ENCODE results near the gene ZDHHC19. TPM values are rescaled to one million over a fixed set of nuclear protein-coding genes. Genes with fewer than 3 reads are reported as not detected.
"Not testable (repeated sequence)": the region's sequence is repeated elsewhere in the genome, so short reads cannot be mapped to it uniquely, and the experiment has no call there.

ZDHHC19 gene
- total RNA-seq, 4 donors from 2014 or later = 2.2 TPM; not detected in 3

DNA sequence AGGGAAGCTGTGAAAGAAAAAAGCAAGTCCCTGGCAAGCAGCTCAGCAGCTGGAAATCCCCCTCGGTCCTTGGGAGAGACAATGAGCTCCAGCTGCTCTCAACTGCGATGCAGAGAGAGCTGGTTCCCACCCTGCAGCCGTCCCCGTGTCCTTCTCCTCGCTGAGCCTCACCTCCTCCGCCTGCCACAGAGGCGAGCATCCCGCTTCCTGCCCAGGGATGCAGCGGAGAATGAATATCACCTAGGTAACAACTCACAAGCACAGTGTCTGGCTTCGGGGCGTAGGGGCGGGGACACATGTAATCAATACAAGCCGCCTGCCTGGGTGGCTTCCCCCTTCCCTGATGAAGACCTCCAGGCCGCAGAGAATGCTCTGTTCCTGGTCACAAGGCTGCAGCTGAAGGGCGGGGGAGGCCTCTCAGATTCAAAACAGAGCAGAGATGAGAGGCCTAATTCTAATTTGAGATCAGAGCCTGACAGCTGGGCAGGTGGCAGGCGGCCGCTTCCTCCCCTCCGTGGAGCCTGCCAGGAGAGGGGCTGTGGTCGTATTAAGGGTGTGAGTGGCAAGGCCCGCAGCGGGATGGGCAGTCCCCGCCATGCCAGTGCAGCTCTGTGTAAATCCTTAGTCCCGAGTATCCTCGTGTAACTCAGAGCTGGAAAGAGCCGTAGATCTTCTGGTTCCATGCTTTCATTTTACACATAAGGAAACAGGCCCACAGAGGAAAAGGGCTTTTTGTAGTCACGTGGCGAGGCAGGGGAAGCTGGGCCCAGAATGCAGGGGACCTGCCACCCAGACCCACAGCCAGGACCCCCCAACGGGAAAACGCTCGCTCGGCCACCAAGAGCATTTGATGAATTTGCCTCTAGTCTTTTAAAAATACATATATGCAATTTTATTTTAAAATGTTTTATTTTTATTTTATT is 24.3 kb downstream of the ZDHHC19 start:
- no peak for TF ChIP-seq POLR2A (IDR thresholded peaks at IDR 0.05)
- TF ChIP-seq, protein P1, sequence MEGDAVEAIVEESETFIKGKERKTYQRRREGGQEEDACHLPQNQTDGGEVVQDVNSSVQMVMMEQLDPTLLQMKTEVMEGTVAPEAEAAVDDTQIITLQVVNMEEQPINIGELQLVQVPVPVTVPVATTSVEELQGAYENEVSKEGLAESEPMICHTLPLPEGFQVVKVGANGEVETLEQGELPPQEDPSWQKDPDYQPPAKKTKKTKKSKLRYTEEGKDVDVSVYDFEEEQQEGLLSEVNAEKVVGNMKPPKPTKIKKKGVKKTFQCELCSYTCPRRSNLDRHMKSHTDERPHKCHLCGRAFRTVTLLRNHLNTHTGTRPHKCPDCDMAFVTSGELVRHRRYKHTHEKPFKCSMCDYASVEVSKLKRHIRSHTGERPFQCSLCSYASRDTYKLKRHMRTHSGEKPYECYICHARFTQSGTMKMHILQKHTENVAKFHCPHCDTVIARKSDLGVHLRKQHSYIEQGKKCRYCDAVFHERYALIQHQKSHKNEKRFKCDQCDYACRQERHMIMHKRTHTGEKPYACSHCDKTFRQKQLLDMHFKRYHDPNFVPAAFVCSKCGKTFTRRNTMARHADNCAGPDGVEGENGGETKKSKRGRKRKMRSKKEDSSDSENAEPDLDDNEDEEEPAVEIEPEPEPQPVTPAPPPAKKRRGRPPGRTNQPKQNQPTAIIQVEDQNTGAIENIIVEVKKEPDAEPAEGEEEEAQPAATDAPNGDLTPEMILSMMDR (IDR thresholded peaks at IDR 0.05) = no peak
- peak overlapping the region; percentile 24 to 67 for H3K27ac ChIP-seq
- no peaks in the 10 kb centered on the region for H3K27me3 ChIP-seq
- no peak for DNase-seq
- intact Hi-C loops (cut with DNase I; ENCODE audit: low total_unique reads) = no loop called here
- H3K4me1 ChIP-seq = no peaks in the 10 kb centered on the region
- H3K36me3 ChIP-seq = no peaks in the 10 kb centered on the region
- no peaks in the 10 kb centered on the region for H3K9me3 ChIP-seq
- peak overlapping the region in 1 of 2 donors; percentile 6 for H3K4me3 ChIP-seq

DNA sequence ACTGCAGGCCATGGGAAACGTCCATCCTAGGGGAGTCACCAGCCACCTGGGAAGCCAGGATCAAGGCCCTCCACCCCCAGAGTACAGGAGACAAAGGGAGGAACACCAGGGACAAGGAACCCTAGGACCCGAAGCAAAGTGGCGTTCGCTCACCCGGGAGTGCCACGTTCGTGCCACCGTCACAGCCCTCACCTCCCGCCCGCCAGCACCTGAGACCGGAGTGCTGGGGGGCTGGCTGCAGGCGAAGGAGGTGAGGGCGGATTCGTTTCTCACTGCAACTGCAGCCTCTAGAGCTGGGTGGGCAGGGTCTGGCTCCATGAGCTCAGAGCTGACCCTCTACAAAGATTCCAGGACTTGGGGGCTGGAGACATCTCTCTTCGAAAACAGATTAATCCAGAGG is 26.3 kb downstream of the ZDHHC19 start:
- no peaks in the 10 kb centered on the region for H3K36me3 ChIP-seq
- H3K27me3 ChIP-seq = no peaks in the 10 kb centered on the region
- no peak for TF ChIP-seq POLR2A (IDR thresholded peaks at IDR 0.05)
- TF ChIP-seq, protein P1 (IDR thresholded peaks at IDR 0.05) = no peak
- H3K27ac ChIP-seq = no peak overlapping the region
- H3K4me3 ChIP-seq = no peak overlapping the region
- no peaks in the 10 kb centered on the region for H3K9me3 ChIP-seq
- no peak for DNase-seq
- intact Hi-C loops (cut with DNase I; ENCODE audit: low total_unique reads) = no loop called here
- H3K4me1 ChIP-seq = no peaks in the 10 kb centered on the region

GRCh38 chr3:196184169-196184432 is 27.1 kb downstream of the ZDHHC19 start:
- H3K27ac ChIP-seq; DNase-seq; H3K4me3 ChIP-seq; H3K27me3 ChIP-seq; H3K36me3 ChIP-seq; intact Hi-C loops (cut with DNase I; ENCODE audit: low total_unique reads); H3K9me3 ChIP-seq; H3K4me1 ChIP-seq: not testable (repeated sequence)

DNA sequence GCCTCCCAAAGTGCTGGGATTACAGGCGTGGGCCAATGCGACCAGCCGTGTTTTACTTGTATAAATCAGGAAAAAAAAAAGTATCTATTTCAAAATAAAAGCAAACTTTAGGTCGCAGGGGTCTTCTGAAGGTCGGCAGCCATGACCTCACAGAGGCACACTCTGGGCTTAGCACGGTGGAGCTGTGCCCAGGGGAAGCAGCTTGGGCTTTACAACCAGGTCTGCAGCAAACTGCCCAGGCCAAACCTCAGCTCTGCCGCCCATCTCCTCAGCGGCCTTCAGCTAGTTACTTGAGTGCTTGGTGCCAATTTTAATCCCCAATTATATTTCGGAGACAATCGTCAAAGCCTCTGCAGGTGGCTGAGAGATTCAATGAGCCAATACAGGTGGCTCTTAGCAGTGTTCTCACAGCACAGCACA is 30.1 kb downstream of the ZDHHC19 start:
- no peak for TF ChIP-seq POLR2A (IDR thresholded peaks at IDR 0.05)
- TF ChIP-seq, protein P1 (IDR thresholded peaks at IDR 0.05) = no peak
- Histone ChIP-seq H3K4me3 (no peak overlapping the region), H3K27me3 (no peaks in the 10 kb centered on the region), H3K4me1 (no peaks in the 10 kb centered on the region), H3K27ac (no peak overlapping the region), H3K9me3 (no peaks in the 10 kb centered on the region), H3K36me3 (no peaks in the 10 kb centered on the region)
- intact Hi-C loops (cut with DNase I; ENCODE audit: low total_unique reads) = no loop called here
- DNase-seq = no peak

- Histone ChIP-seq H3K4me1 (no peaks in the 10 kb centered on the region), H3K27me3 (no peaks in the 10 kb centered on the region), H3K4me3 (no peak overlapping the region), H3K9me3 (no peaks in the 10 kb centered on the region), H3K27ac (no peak overlapping the region), H3K36me3 (no peaks in the 10 kb centered on the region)
- DNase-seq = no peak
- intact Hi-C loops (cut with DNase I; ENCODE audit: low total_unique reads) = no loop called here
- TF ChIP-seq, protein P1 (IDR thresholded peaks at IDR 0.05) = no peak
- TF ChIP-seq POLR2A (IDR thresholded peaks at IDR 0.05) = no peak
Measured at GRCh38 chr3:196180346-196180745, 30.9 kb downstream of the ZDHHC19 start.
